Fibroblast of villous mesenchyme (primary cell): ENCODE results near the gene ABCA7. TPM values are rescaled to one million over a fixed set of nuclear protein-coding genes. Genes with fewer than 3 reads are reported as not detected.

Experiments used
- DNase-seq: peaks from one replicate; pipeline ENCODE4 v3.0.0-alpha.2; 2010; ENCODE audit warnings: low read depth
- H3K4me3 ChIP-seq: 2 replicates; pipeline ENCODE4 v1.5.1; 2011; ENCODE audit warnings: low read depth, mild to moderate bottlenecking, low read length
- CTCF ChIP-seq: IDR thresholded peaks from 2 replicates; pipeline ENCODE4 v1.5.1; 2012; ENCODE audit warnings: low read depth, mild to moderate bottlenecking, low read length; ENCODE audit not compliant: insufficient read depth
- total RNA-seq: library from RNA; depleted of rRNA; stranded (reverse); fragments of >200 nt; gene quantifications from 2 replicates; pipeline ENCODE4 v1.2.3, GENCODE V29; 2012

Gene ABCA7
- total RNA-seq, 1 donor, result 11.2 TPM

- peak overlapping the region; percentile 36 for H3K4me3 ChIP-seq
These were observed 63.3 kb downstream of the ABCA7 start for GRCh38 chr19:1103132-1103707.

GRCh38 chr19:1103708-1104310 is 63.9 kb downstream of the ABCA7 start, which contains the start of gene GPX4:
Gene GPX4 (plus strand): TSS chr19:1103994. CDS start chr19:1104044, 50 bp downstream.
- TF ChIP-seq CTCF, result no peak
- peak within 1 kb of the TSS; percentile 73 for H3K4me3 ChIP-seq
- peak; percentile 100 for DNase-seq

More at GRCh38 chr19:1103132-1103707, 63.3 kb downstream of the ABCA7 start:
- DNase-seq, result no peak
- TF ChIP-seq CTCF, result no peak

- peak overlapping the region; percentile 73 for H3K4me3 ChIP-seq
- no peak for TF ChIP-seq CTCF
- DNase-seq, result peak; percentile 76
These were observed 64.6 kb downstream of the ABCA7 start for GRCh38 chr19:1104311-1105007.

GRCh38 chr19:1105008-1105872 is 65.3 kb downstream of the ABCA7 start:
- TF ChIP-seq CTCF, result no peak
- H3K4me3 ChIP-seq, result peak overlapping the region; percentile 73
- peak; percentile 51 for DNase-seq

GRCh38 chr19:1105873-1106840 is 66.2 kb downstream of the ABCA7 start:
- no peak for DNase-seq
- no peak for TF ChIP-seq CTCF
- H3K4me3 ChIP-seq, result peak overlapping the region; percentile 73
